GM18526 (cell line): ENCODE measurements around the gene ASTN1.

Source experiments
- POLR2A ChIP-seq: IDR thresholded peaks from 3 replicates; pipeline ENCODE4 v1.6.1; 2011; ENCODE audit not compliant: insufficient read length; ENCODE audit errors: extremely low read depth

The ASTN1 gene

DNA sequence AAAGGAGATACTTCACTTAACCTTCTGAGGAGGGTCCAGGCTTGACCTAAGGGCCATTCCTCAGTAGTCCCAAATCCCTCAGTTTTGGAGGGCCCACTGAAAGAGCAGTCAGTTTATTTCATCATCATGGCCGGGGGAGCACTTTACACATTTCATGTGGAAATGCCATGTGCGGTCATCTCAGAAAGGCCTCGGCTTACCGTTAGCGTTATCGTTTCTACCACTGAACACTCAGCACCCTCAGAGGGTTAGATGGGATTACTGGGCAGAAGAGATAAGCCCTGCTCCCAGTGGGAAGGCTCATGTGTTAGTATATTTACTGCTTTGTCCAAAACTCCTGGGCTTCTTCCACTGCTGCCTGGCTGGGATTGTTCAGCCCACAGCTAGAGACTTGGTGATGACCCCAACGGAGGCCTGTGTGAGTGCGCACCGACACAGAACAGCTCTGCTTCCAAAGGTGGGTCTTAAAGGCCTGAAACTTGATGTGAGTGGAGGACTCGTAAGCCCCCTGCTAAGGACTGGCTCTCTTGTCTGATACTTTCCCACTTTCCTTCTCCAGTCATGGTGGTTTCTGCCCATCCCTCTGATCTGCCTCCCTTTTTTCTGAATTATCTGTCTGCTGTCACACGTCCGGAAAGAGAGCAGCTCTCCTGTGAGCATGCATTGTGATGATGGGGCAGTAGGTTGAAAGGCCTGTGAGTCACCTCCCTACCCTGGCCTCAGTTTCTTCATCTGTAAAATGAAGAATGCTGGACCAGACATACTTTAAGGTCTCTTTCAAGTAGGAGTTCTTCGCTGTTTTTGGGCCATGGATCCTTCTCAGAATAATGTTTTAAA, 284.5 kb downstream of the ASTN1 start:
- no peak for TF ChIP-seq POLR2A

DNA sequence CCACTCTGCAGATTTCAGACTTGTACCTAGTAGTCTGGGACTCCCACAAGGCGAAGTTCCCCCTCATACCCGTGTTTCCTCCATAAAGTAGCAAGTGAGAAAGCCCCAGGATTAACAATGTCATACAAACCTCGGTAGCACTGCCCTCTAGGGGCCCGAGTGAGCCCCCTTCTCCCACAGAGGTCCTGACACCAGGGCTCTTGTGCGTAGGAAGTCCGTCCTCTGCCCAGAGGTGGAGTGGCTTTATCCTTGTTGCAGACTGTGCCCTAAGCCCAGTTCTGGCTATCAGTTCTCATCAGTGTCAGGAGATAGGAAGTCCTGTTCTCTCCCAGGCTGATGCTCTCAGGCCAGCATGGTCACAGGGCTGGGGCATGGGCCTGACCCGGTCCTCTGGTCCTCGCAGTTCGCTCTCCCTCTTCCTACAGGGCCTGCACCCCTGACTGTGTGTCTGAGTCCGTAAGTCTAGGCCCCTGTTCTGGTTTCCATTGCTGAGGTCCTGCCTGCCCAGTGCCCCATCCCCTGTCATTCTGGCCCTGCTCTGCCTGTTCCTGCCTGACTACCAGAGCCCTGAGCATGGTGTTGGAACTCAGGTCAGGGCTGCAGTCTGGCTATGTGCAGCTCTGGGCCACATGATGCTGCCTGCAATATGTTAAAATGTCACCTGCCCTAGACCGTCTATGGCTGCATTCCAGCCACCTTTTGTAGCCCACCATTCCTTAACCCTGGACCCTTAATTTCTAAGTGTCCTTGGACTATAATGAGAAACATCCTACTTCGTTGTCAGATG, 285.6 kb downstream of the ASTN1 start:
- no peak for TF ChIP-seq POLR2A

GRCh38 chr1:176877557-176877956, 287.0 kb downstream of the ASTN1 start:
- no peak for TF ChIP-seq POLR2A

DNA sequence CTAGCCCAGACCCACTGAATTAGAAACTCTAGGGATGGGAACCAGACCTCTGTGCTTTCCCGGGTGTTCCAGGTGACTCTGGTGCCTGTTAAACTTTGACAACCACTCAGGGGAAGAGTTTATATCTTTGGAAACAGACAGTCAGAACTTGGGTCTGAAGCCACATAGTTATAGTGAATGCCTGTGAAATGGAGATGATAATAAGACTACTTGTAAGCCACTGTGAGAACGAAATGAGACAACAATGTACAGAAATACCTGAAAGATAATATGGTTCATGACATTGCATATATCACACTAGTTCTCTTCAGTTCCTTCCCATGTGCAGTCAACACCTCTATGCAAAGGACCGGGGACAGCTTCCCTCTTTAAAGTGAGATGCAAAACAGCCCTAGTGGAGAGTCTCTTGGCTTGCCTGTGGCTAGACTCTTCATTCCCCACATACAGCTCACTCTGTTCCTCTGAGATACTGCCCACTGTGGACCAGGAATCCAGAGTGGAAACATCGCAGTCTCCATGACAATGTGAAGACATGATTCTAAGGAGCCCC, 287.5 kb downstream of the ASTN1 start:
- no peak for TF ChIP-seq POLR2A

- TF ChIP-seq POLR2A, result no peak
Observed at GRCh38 chr1:176869577-176869976, 294.9 kb downstream of the ASTN1 start.

- no peak for TF ChIP-seq POLR2A
Observed at GRCh38 chr1:176866011-176866714, 298.3 kb downstream of the ASTN1 start.

DNA sequence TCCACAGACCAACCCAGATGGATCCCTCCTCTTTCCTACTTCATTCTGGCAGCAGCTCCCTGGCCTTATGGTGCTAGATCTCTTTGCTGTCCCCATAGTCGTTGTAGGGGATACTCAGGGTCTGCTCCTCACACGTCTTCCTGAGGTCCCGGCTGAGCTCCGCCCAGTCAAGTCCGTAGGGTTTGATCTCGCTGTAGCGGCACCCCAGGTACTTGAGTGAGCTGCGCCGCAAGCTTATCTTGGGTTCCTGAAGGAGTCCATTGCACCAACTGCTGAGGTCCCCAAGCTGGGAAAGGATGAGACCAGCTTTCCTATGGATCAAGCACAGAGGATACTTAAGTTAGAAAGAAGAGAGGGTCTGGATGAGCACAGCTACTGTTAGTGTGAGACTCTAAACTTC, 300.3 kb downstream of the ASTN1 start:
- no peak for TF ChIP-seq POLR2A

- TF ChIP-seq POLR2A, result no peak
Observed at GRCh38 chr1:176863613-176864012, 300.9 kb downstream of the ASTN1 start.

DNA sequence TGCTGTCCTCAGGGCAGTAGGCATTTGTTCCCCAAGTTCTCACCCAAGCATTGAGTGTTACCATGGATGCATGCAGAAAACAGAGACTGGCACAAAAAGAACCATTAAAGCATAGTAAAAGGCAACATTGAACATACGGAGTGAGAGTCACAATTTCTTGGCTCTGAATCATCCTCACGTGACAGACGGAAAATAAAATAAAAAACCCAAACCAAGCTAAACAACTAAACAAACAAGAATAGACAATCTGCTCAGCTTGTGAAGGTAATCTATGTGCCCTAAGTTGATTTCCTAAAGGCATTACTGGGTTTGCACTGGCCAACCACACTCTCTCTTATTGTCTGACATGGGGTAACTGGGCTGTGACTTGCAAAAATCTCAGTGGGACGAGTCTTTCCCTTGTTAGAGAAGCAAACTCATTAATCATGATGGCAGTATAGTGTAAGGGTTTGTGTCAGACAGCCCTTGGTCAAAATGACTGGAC, 306.0 kb downstream of the ASTN1 start:
- no peak for TF ChIP-seq POLR2A

GRCh38 chr1:176857632-176858031, 306.9 kb downstream of the ASTN1 start:
- no peak for TF ChIP-seq POLR2A

DNA sequence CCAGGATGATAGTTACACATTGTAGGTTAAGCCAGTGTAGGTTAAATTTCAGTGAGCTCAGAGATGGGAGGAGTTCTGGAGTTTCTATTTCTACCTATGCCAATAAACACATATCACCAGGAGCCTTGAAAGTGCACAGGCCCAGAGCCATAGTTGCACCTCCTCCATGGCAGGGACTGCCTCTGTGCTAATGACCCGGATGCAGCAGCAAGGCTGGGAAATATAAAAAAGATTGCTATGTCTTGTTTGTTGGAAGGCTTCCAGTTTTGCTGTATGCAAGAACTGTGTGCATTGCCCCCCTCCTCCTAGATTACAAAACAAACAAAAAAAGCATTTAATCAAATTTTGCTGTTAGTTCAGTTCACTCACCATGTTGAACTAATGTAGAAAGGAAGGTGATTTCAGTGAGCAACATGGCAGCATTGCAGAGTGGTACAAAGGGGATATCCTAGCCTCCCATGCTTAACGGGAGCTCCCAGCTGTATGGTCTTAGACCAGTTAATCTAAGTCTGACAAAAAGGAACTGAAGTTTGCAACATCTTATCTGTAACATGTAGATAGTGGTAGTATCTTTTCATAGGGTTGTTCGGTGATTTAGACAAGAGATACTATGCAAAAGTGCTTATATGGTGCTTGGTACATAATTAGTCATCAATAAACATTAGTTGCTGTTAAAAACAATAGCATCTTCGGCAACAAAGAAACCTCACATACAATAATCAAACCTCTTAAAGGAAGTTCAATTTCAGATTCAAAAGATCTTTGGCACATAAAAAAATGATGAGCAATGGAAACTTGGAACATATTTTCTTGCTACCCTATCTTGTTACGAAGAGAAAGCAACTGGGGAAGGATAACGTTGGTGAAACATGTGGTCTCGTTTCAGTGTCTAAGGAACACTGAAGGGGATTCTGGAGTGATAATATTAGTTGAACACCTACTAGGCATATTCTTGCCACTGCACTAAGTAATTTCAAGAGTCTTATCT, 309.5 kb downstream of the ASTN1 start:
- TF ChIP-seq POLR2A, result no peak

DNA sequence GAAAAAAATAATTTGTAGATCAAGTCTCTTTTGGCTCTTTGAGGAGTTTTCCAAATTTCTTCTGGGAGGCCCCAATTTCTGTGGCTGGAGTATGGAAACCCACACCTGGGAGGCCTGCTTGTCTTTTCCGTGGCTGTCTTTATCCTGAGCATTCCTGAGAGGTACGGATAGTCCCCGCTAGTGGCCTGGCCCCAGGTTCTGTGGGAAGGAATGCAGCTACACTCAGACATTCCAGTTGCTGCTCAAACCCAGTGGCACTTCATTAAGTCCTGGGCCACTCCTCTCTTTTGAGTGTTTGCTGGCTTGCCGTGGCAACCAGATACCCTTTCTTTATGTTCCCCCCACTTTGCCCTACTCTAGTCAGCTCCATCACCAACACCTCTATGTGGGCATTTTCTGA, 310.4 kb downstream of the ASTN1 start:
- no peak for TF ChIP-seq POLR2A

GRCh38 chr1:176853503-176853902, 311.0 kb downstream of the ASTN1 start:
- TF ChIP-seq POLR2A, result no peak

DNA sequence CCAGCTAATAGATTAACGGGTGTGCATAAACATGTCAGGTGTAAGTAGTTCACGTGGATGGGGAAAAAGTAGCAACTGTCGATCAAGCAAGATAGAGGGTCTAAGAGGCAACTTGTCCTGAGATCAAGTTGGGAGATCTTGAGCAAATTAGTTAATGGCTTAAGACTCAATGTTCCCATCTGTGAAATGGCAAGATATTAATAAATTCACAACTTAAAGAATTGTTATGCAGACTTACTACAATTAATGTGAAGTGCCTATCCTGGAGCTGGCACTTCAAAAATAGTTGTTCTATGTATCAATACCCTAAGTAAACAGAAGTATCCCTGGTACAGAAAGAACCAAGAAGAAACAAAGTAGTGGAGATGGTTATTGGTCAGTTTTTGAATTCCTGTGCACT, 312.4 kb downstream of the ASTN1 start:
- no peak for TF ChIP-seq POLR2A
